Upper lobe of left lung (tissue), 6 donors: ENCODE measurements around the gene TMEM176B. TPM values are rescaled to one million over a fixed set of nuclear protein-coding genes. Genes with fewer than 3 reads are reported as not detected.
A peak's percentile ranks its signal among the peaks of the same experiment; 100 is the strongest.

Experiments used
- ATAC-seq, 2 donors: fragments of 200-7000 bp; cut with Tn5 transposase; one replicate each; pipeline ENCODE4 v1.9.1; 2022; ENCODE audit warnings: mild to moderate bottlenecking in 2 of 2, moderate library complexity in 2 of 2; ENCODE audit not compliant: low FRiP score in 2 of 2
- DNase-seq, 2 donors: peaks; one replicate each; pipeline ENCODE4 v3.0.0-alpha.2; 2019 to 2020
- H3K27ac ChIP-seq, 4 donors: fragments of 200-600 bp; sonication (generic); one replicate each; pipeline ENCODE4 v1.5.1; 2016 to 2019
- H3K27me3 ChIP-seq, 4 donors: fragments of 200-600 bp; sonication (generic); one replicate each; pipeline ENCODE4 v1.5.1; 2017 to 2019
- H3K36me3 ChIP-seq, 4 donors: fragments of 200-600 bp; sonication (generic); one replicate each; pipeline ENCODE4 v1.5.1; 2016 to 2019
- H3K4me1 ChIP-seq, 4 donors: fragments of 200-600 bp; sonication (generic); one replicate each; pipeline ENCODE4 v1.5.1; 2018 to 2019
- H3K4me3 ChIP-seq, 4 donors: fragments of 200-600 bp; sonication (generic); one replicate each; pipeline ENCODE4 v1.5.1; 2017 to 2019; ENCODE audit warnings: mild to moderate bottlenecking in 2 of 4, moderate library complexity in 1 of 4
- H3K9me3 ChIP-seq, 4 donors: fragments of 200-600 bp; sonication (generic); one replicate each; pipeline ENCODE4 v1.5.1; 2018 to 2019
- EP300 ChIP-seq, 4 donors: sonication (generic); formaldehyde crosslinking; IDR thresholded peaks; one replicate each; pipeline ENCODE4 v1.5.1; 2017; ENCODE audit warnings: antibody characterized with exemption in 4 of 4, control low read depth in 2 of 4
- POLR2A ChIP-seq, 4 donors: fragments of 450-650 bp; IDR thresholded peaks; one replicate each; pipeline ENCODE4 v1.5.1; 2016 to 2017; ENCODE audit warnings: antibody characterized with exemption in 4 of 4, mild to moderate bottlenecking in 2 of 4
- POLR2AphosphoS5 ChIP-seq, 2 donors: sonication (generic); formaldehyde crosslinking; IDR thresholded peaks; one replicate each; pipeline ENCODE4 v1.5.1; 2017; ENCODE audit warnings: antibody characterized with exemption in 2 of 2
- WGBS, 2 donors: methylation state at CpG; one replicate each; pipeline ENCODE4 v1.1.5; 2017 to 2018; 5-methylcytosine and 5-hydroxymethylcytosine counted together
- total RNA-seq, 6 donors: library from RNA; depleted of rRNA in 4 of 6; stranded (reverse); fragments of >200 nt in 4 of 6; gene quantifications; one replicate each; pipeline versions ENCODE4 v1.1.0 to v1.2.1, GENCODE V29; 2016 to 2021
- TF ChIP-seq, protein P1 (sequence below), 6 experiments: fragments of 450-650 bp in 4 of 6; fragments of 200-600 bp in 2 of 6; sonication (generic) in 2 of 6; IDR thresholded peaks; one replicate each; pipeline ENCODE4 v1.5.1; 2016 to 2019; ENCODE audit warnings: antibody characterized with exemption in 6 of 6
- donor health status: DM: no; HTN: no; CAD: no; lungs with moderate emphysema.
- donor health status: DM: no; HTN: yes; CAD: no; lungs with severe emphysema.

Gene TMEM176B
- total RNA-seq, 6 donors from 2014 or later = 10.5 to 82.8 (median 27.4) TPM

- no peaks in the 10 kb centered on the region for H3K36me3 ChIP-seq
- TF ChIP-seq EP300 (IDR thresholded peaks at IDR 0.05) = no peak
- no peak for TF ChIP-seq POLR2A (IDR thresholded peaks at IDR 0.05)
- no peak for TF ChIP-seq POLR2AphosphoS5 (IDR thresholded peaks at IDR 0.05)
- TF ChIP-seq, protein P1, sequence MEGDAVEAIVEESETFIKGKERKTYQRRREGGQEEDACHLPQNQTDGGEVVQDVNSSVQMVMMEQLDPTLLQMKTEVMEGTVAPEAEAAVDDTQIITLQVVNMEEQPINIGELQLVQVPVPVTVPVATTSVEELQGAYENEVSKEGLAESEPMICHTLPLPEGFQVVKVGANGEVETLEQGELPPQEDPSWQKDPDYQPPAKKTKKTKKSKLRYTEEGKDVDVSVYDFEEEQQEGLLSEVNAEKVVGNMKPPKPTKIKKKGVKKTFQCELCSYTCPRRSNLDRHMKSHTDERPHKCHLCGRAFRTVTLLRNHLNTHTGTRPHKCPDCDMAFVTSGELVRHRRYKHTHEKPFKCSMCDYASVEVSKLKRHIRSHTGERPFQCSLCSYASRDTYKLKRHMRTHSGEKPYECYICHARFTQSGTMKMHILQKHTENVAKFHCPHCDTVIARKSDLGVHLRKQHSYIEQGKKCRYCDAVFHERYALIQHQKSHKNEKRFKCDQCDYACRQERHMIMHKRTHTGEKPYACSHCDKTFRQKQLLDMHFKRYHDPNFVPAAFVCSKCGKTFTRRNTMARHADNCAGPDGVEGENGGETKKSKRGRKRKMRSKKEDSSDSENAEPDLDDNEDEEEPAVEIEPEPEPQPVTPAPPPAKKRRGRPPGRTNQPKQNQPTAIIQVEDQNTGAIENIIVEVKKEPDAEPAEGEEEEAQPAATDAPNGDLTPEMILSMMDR (IDR thresholded peaks at IDR 0.05) = no peak
- no peak overlapping the region for H3K27ac ChIP-seq
- no peaks in the 10 kb centered on the region for H3K27me3 ChIP-seq
- no peaks in the 10 kb centered on the region for H3K4me1 ChIP-seq
- WGBS, 2 donors = 79 to 86% methylated on average over 5 to 6 of the region's 6 CpGs
- no peak overlapping the region for H3K4me3 ChIP-seq
- H3K9me3 ChIP-seq = no peaks in the 10 kb centered on the region
- ATAC-seq (no peak), DNase-seq (no peak)
These were observed 35.6 kb upstream of the TMEM176B start for GRCh38 chr7:150835702-150836280.

- WGBS, 2 donors = 81 to 100% methylated on average over 1 of the region's 1 CpG
- no peak overlapping the region for H3K4me3 ChIP-seq
- no peaks in the 10 kb centered on the region for H3K9me3 ChIP-seq
- no peaks in the 10 kb centered on the region for H3K27me3 ChIP-seq
- H3K27ac ChIP-seq = no peak overlapping the region
- TF ChIP-seq EP300 (IDR thresholded peaks at IDR 0.05) = no peak
- no peak for TF ChIP-seq POLR2AphosphoS5 (IDR thresholded peaks at IDR 0.05)
- TF ChIP-seq, protein P1 (IDR thresholded peaks at IDR 0.05) = no peak
- TF ChIP-seq POLR2A (IDR thresholded peaks at IDR 0.05) = no peak
- DNase-seq (no peak), ATAC-seq (no peak)
- H3K4me1 ChIP-seq = no peaks in the 10 kb centered on the region
- H3K36me3 ChIP-seq = no peaks in the 10 kb centered on the region
These were observed 34.9 kb upstream of the TMEM176B start for GRCh38 chr7:150835019-150835418.

DNA sequence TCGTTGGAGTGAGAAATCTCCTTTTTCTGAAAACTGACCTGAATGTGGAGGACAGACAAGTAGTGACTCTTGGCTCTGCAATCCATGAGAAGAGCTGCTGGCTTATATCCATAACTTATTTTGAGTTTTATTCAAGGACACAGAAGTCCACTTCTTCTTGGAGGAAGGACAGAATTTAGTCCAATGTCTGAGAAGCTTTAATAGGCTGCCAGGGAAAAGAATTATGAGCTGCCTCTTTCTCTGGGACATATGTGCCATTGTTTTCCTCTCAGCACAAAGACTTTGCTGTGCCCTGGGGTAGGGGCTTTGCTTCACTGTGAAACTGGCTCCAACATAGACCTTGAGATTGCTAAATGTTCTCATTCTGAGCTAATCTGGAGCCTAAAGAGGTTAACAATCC, 31.7 kb upstream of the TMEM176B start:
- Histone ChIP-seq H3K9me3 (no peaks in the 10 kb centered on the region), H3K36me3 (no peaks in the 10 kb centered on the region), H3K27me3 (no peaks in the 10 kb centered on the region), H3K27ac (no peak overlapping the region), H3K4me3 (no peak overlapping the region), H3K4me1 (no peaks in the 10 kb centered on the region)
- DNase-seq = no peak
- 61 to 70% methylated on average over 1 of the region's 1 CpG for WGBS, 2 donors
- no peak for ATAC-seq
- TF ChIP-seq POLR2A (IDR thresholded peaks at IDR 0.05) (no peak), POLR2AphosphoS5 (IDR thresholded peaks at IDR 0.05) (no peak), EP300 (IDR thresholded peaks at IDR 0.05) (no peak)
- TF ChIP-seq, protein P1 (IDR thresholded peaks at IDR 0.05) = no peak

DNA sequence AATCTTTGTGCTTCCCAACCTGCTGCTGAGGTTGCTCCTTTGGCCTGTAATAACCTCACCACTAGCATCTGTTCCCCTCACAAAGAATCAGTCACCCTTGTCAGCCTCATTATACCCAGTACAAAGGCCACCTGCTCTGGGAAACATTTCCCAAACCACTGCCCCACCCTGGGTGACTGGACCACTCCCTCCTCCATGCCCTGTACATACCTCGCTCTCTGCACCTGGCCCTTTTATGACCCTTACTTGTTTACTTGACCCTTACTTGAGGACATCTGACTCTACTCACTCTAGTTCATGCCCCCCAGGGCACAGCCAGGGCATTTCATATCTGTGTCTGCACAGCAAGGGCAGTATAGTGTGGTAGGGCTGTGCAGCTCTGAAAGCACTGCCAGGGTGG, 30.8 kb upstream of the TMEM176B start:
- peak in 1 of 2 donors; percentile 17 for ATAC-seq
- Histone ChIP-seq H3K27ac (no peak overlapping the region), H3K36me3 (no peaks in the 10 kb centered on the region), H3K4me3 (no peak overlapping the region), H3K9me3 (no peaks in the 10 kb centered on the region), H3K27me3 (no peaks in the 10 kb centered on the region), H3K4me1 (no peaks in the 10 kb centered on the region)
- TF ChIP-seq POLR2AphosphoS5 (IDR thresholded peaks at IDR 0.05) (no peak), EP300 (IDR thresholded peaks at IDR 0.05) (no peak), POLR2A (IDR thresholded peaks at IDR 0.05) (no peak)
- TF ChIP-seq, protein P1 (IDR thresholded peaks at IDR 0.05) = no peak
- no peak for DNase-seq
- WGBS, 2 donors = 75 to 77% methylated on average over 1 of the region's 1 CpG

DNA sequence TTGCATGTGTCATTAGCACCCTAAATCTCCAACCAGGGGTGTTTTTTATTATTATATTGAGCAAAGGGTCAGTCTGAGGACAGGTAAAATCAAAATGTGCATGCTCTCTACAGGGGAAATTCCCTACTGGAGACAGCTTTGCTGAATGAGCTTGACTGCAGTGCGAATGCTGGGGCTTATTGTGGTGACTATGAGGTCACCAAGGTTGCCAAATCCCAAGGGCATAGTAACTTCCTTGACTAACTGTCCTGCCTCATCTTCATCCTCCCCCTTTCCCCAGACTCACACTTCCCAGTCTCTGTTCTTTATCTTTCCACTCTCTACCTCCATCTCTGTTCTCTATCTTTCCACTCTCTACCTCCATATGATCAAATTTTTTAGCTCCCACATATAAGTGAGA, 29.3 kb upstream of the TMEM176B start:
- no peak for DNase-seq
- Histone ChIP-seq H3K27ac (no peak overlapping the region), H3K4me1 (no peaks in the 10 kb centered on the region), H3K36me3 (no peaks in the 10 kb centered on the region), H3K27me3 (no peaks in the 10 kb centered on the region), H3K9me3 (no peaks in the 10 kb centered on the region), H3K4me3 (no peak overlapping the region)
- TF ChIP-seq POLR2AphosphoS5 (IDR thresholded peaks at IDR 0.05) (no peak), EP300 (IDR thresholded peaks at IDR 0.05) (no peak), POLR2A (IDR thresholded peaks at IDR 0.05) (no peak)
- TF ChIP-seq, protein P1 (IDR thresholded peaks at IDR 0.05) = no peak
- WGBS, 2 donors = 65 to 75% methylated on average over 1 of the region's 1 CpG
- ATAC-seq = no peak
